ENCODE results near the gene STK17A. TPM values are rescaled to one million over a fixed set of nuclear protein-coding genes. Genes with fewer than 3 reads are reported as not detected.
A peak's percentile ranks its signal among the peaks of the same experiment; 100 is the strongest.
"Not testable (repeated sequence)": the region's sequence is repeated elsewhere in the genome, so short reads cannot be mapped to it uniquely, and the experiment has no call there.

Gene STK17A
- polyA plus RNA-seq, 6 donors from 2014 or later = 263 to 424 (median 353) TPM

DNA sequence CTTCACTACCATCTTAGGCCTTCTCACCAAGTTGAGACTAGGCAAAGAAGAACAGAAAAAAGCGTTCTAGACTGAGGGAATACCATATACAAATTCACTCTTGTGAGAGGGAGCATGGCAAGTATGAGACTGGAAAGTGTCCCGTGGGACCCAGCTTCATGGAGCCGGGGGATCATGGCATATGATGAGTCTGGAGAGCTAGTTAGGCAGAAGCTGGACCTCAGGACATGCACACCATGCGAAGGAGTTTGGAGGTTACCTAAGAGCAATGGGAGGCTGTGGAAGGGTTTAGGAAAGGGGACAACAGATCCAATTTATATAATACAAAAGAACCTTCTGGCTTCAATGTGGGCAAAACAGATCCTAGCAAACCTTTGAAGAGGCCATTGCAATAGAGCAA is 34.1 kb downstream of the STK17A start:
- H3K9me3 Mint-ChIP-seq = no peaks in the 10 kb centered on the region
- H3K27me3 Mint-ChIP-seq = no peaks in the 10 kb centered on the region
- H3K36me3 Mint-ChIP-seq = peaks cover 9 to 30% of the 10 kb centered on the region in 2 donors

DNA sequence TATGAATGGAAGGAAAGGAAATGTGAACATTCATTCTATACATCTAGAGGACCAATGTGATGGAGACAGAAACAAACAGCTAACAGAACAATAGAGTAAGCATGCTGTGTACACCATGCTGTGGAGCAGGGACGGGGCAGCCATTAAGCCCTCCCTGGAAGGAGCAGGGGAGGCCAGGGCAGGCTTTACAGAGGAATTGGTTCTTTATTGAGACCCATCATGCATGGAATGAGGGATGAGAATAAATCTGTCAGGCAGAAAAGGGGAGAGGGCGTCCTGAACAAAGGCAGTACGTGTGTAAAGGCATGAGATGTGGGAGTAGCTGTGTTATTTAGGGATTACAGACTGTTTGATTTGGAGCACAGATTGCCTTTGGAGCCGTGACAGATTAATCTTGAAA is 35.2 kb downstream of the STK17A start:
- Mint-ChIP-seq H3K27ac (no peak overlapping the region), H3K4me1 (peaks cover 37 to 52% (median 38%) of the 10 kb centered on the region in 3 donors), H3K36me3 (peaks cover 9 to 30% of the 10 kb centered on the region in 2 donors), H3K27me3 (no peaks in the 10 kb centered on the region), H3K4me3 (no peak overlapping the region), H3K9me3 (no peaks in the 10 kb centered on the region)
- ATAC-seq (ENCODE audit: low read depth in 2 of 2) = no peak
- DNase-seq = no peak

More for the DNA sequence above, 34.1 kb downstream of the STK17A start:
- DNase-seq = no peak
- Mint-ChIP-seq H3K4me3 (no peak overlapping the region), H3K4me1 (peaks cover 37 to 52% (median 40%) of the 10 kb centered on the region in 3 donors), H3K27ac (no peak overlapping the region)
- ATAC-seq (ENCODE audit: low read depth in 2 of 2) = no peak

GRCh38 chr7:43619213-43620012 is 36.5 kb downstream of the STK17A start:
- DNase-seq (no peak), ATAC-seq (ENCODE audit: low read depth in 2 of 2) (no peak)
- Mint-ChIP-seq H3K4me1 (peaks cover 32 to 48% (median 33%) of the 10 kb centered on the region in 3 donors), H3K9me3 (no peaks in the 10 kb centered on the region), H3K27me3 (no peaks in the 10 kb centered on the region), H3K27ac (no peak overlapping the region), H3K36me3 (peaks cover 9 to 31% of the 10 kb centered on the region in 2 donors), H3K4me3 (no peak overlapping the region)

GRCh38 chr7:43621729-43622448 is 39.0 kb downstream of the STK17A start:
- H3K27ac Mint-ChIP-seq = peak overlapping the region in 5 of 6 donors; percentile 77 to 95 (median 90)
- no peak for ATAC-seq (ENCODE audit: low read depth in 2 of 2)

GRCh38 chr7:43624156-43624555 is 41.2 kb downstream of the STK17A start:
- DNase-seq (no peak), ATAC-seq (ENCODE audit: low read depth in 2 of 2) (no peak)
- Mint-ChIP-seq H3K27me3 (no peaks in the 10 kb centered on the region), H3K4me1 (peaks cover 56 to 77% (median 64%) of the 10 kb centered on the region in 3 donors), H3K27ac (peak overlapping the region in 5 of 6 donors; percentile 3 to 89 (median 49)), H3K9me3 (no peaks in the 10 kb centered on the region), H3K36me3 (peaks cover 9 to 58% of the 10 kb centered on the region in 2 donors), H3K4me3 (no peak overlapping the region)

More at GRCh38 chr7:43621729-43622448, 39.0 kb downstream of the STK17A start:
- peaks cover 9 to 42% of the 10 kb centered on the region in 2 donors for H3K36me3 Mint-ChIP-seq
- peaks cover 40 to 54% (median 47%) of the 10 kb centered on the region in 3 donors for H3K4me1 Mint-ChIP-seq
- H3K27me3 Mint-ChIP-seq = no peaks in the 10 kb centered on the region
- no peaks in the 10 kb centered on the region for H3K9me3 Mint-ChIP-seq
- DNase-seq = no peak
- peak overlapping the region; percentile 2 to 77 (median 69) for H3K4me3 Mint-ChIP-seq

GRCh38 chr7:43625453-43625852 is 42.5 kb downstream of the STK17A start:
- peak; percentile 88 to 89 for ATAC-seq (ENCODE audit: low read depth in 2 of 2)
- no peaks in the 10 kb centered on the region for H3K27me3 Mint-ChIP-seq
- no peaks in the 10 kb centered on the region for H3K9me3 Mint-ChIP-seq
- H3K4me3 Mint-ChIP-seq = peak overlapping the region; percentile 31 to 94 (median 70)
- peak; percentile 52 for DNase-seq
- peaks cover 9 to 62% of the 10 kb centered on the region in 2 donors for H3K36me3 Mint-ChIP-seq
- peaks cover 58 to 82% (median 70%) of the 10 kb centered on the region in 3 donors for H3K4me1 Mint-ChIP-seq
- peak overlapping the region in 5 of 6 donors; percentile 73 to 97 (median 89) for H3K27ac Mint-ChIP-seq

DNA sequence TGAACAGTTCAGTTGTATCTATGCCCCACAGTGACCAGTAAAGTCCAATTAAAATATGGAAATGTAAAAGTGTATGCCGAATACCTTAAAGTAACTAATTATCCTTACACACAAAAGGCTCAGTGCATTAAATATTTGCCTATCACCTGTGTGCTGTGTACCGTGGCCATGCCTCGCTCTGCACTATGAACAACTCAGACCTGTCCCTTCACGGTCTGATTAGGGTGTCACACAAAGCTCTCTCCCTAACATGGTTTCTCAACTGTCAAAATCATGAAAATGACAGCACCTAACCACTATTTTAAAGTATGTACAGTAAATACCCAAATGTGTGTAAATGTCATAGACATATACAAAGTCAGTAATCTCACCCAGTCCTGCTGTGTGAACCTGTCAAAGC is 43.1 kb downstream of the STK17A start:
- Mint-ChIP-seq H3K4me3 (peak overlapping the region in 7 of 8 donors; percentile 43 to 94 (median 58)), H3K36me3 (peaks cover 9 to 58% of the 10 kb centered on the region in 2 donors), H3K27ac (peak overlapping the region in 5 of 6 donors; percentile 25 to 97 (median 87)), H3K9me3 (no peaks in the 10 kb centered on the region), H3K4me1 (peaks cover 53 to 83% (median 75%) of the 10 kb centered on the region in 3 donors), H3K27me3 (no peaks in the 10 kb centered on the region)
- ATAC-seq (ENCODE audit: low read depth in 2 of 2) (peak; percentile 55 to 60), DNase-seq (no peak)

- ATAC-seq (ENCODE audit: low read depth in 2 of 2) (no peak), DNase-seq (no peak)
- Mint-ChIP-seq H3K9me3 (no peaks in the 10 kb centered on the region), H3K4me3 (no peak overlapping the region), H3K36me3 (peaks cover 15 to 59% of the 10 kb centered on the region in 2 donors), H3K27me3 (no peaks in the 10 kb centered on the region), H3K27ac (peak overlapping the region in 5 of 6 donors; percentile 8 to 97 (median 87)), H3K4me1 (peaks cover 54 to 83% (median 77%) of the 10 kb centered on the region in 3 donors)
Measured at GRCh38 chr7:43626695-43627094, 43.8 kb downstream of the STK17A start.

DNA sequence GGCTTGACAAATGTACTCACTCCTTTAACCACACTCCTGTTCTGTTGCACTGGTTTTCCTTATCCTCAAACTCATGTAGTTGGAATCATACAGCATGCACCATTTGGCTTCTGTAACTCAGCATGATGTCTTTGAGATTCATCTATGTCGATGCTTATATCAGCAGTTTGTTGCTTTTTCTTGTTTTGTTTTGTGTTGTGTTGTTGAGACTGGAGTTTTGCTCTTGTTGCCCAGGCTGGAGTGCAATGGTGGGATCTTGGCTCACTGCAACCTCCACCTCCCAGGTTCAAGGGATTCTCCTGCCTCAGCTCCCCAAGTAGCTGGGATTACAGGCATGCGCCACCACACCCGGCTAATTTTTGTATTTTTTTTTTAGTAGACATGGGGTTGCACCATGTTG is 44.9 kb downstream of the STK17A start:
- not testable (repeated sequence) for ATAC-seq (ENCODE audit: low read depth in 2 of 2)
- Mint-ChIP-seq H3K36me3 (peaks cover 25 to 56% of the 10 kb centered on the region in 2 donors), H3K27ac (peak overlapping the region in 3 of 6 donors; percentile 54 to 84 (median 61))

DNA sequence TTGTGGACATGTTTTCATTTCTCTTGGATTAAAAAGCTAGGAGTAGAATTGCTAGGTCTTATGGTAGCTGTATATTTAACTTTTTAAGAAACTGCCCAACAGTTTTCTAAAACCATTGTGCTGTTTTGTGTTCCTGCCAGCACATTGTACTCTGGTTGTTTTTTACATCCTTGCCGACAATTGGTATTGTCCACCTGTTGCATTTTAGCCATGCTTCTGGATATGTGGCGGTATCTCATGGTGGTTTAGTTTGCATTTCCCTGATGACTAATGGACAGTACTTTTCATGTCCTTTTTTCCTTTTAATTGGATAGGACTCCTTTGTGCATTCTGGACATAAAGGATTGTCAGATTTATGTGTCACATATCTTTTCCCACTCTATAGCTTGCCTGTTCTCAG is 45.5 kb downstream of the STK17A start:
- H3K4me3 Mint-ChIP-seq = no peak overlapping the region
- ATAC-seq (ENCODE audit: low read depth in 2 of 2) = no peak
- peaks cover 25 to 55% of the 10 kb centered on the region in 2 donors for H3K36me3 Mint-ChIP-seq

More for the DNA sequence above, 44.9 kb downstream of the STK17A start:
- peaks cover 49 to 83% (median 74%) of the 10 kb centered on the region in 3 donors for H3K4me1 Mint-ChIP-seq
- not testable (repeated sequence) for H3K4me3 Mint-ChIP-seq, H3K27me3 Mint-ChIP-seq, H3K9me3 Mint-ChIP-seq, DNase-seq

GRCh38 chr7:43629857-43630256 is 46.9 kb downstream of the STK17A start:
- Mint-ChIP-seq H3K4me1 (peaks cover 51 to 89% (median 75%) of the 10 kb centered on the region in 3 donors), H3K36me3 (peaks cover 25 to 55% of the 10 kb centered on the region in 2 donors), H3K9me3 (no peaks in the 10 kb centered on the region), H3K4me3 (no peak overlapping the region), H3K27ac (peak overlapping the region in 3 of 6 donors; percentile 55 to 83 (median 81)), H3K27me3 (no peaks in the 10 kb centered on the region)
- no peak for ATAC-seq (ENCODE audit: low read depth in 2 of 2)
- no peak for DNase-seq

More for the DNA sequence above, 45.5 kb downstream of the STK17A start:
- Mint-ChIP-seq H3K27ac (peak overlapping the region in 3 of 6 donors; percentile 62 to 83 (median 81)), H3K27me3 (no peaks in the 10 kb centered on the region), H3K4me1 (peaks cover 49 to 85% (median 75%) of the 10 kb centered on the region in 3 donors), H3K9me3 (no peaks in the 10 kb centered on the region)
- DNase-seq = no peak

DNA sequence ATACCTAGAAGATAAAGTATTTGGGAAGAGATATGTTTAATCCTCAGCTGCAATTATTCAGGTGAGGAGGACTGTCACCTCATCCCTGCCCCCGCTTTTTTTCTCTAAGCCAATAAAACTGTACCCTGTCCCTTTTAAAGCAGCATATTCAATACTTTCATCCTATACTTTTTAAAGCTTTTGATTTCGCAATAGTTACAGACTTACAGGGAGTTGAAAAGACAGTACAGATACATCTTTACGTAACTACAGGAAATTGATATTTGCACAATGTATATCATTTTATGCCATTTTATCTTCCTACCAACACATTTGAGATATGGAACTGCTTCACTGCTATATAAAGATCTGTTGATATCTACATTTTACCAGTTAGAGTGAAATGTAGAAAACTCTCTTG is 47.6 kb downstream of the STK17A start:
- Mint-ChIP-seq H3K9me3 (no peaks in the 10 kb centered on the region), H3K36me3 (peaks cover 20 to 50% of the 10 kb centered on the region in 2 donors), H3K27ac (peak overlapping the region in 5 of 6 donors; percentile 52 to 87 (median 69)), H3K4me1 (peaks cover 49 to 87% (median 70%) of the 10 kb centered on the region in 3 donors), H3K27me3 (no peaks in the 10 kb centered on the region), H3K4me3 (peak overlapping the region in 1 of 8 donors; percentile 51)
- DNase-seq = no peak
- no peak for ATAC-seq (ENCODE audit: low read depth in 2 of 2)

- H3K36me3 Mint-ChIP-seq = peaks cover 17 to 44% of the 10 kb centered on the region in 2 donors
- H3K9me3 Mint-ChIP-seq = no peaks in the 10 kb centered on the region
- peaks cover 44 to 87% (median 66%) of the 10 kb centered on the region in 3 donors for H3K4me1 Mint-ChIP-seq
- ATAC-seq (ENCODE audit: low read depth in 2 of 2) = no peak
- no peaks in the 10 kb centered on the region for H3K27me3 Mint-ChIP-seq
- DNase-seq = no peak
- H3K27ac Mint-ChIP-seq = peak overlapping the region; percentile 51 to 87 (median 60)
- peak overlapping the region in 4 of 8 donors; percentile 2 to 65 (median 28) for H3K4me3 Mint-ChIP-seq
Measured at GRCh38 chr7:43631559-43631958, 48.7 kb downstream of the STK17A start.

Measured in naive B cell (primary cell).